HG03558 (cell line): ENCODE data around the gene KIAA1671.

ENCODE experiments used
- ATAC-seq: cut with Tn5 transposase; IDR thresholded peaks from one replicate; pipeline ENCODE4 v1.9.1; 2021; ENCODE audit warnings: moderate number of reproducible peaks; ENCODE audit not compliant: unreplicated experiment; ENCODE audit errors: extremely low read depth

KIAA1671 gene

DNA sequence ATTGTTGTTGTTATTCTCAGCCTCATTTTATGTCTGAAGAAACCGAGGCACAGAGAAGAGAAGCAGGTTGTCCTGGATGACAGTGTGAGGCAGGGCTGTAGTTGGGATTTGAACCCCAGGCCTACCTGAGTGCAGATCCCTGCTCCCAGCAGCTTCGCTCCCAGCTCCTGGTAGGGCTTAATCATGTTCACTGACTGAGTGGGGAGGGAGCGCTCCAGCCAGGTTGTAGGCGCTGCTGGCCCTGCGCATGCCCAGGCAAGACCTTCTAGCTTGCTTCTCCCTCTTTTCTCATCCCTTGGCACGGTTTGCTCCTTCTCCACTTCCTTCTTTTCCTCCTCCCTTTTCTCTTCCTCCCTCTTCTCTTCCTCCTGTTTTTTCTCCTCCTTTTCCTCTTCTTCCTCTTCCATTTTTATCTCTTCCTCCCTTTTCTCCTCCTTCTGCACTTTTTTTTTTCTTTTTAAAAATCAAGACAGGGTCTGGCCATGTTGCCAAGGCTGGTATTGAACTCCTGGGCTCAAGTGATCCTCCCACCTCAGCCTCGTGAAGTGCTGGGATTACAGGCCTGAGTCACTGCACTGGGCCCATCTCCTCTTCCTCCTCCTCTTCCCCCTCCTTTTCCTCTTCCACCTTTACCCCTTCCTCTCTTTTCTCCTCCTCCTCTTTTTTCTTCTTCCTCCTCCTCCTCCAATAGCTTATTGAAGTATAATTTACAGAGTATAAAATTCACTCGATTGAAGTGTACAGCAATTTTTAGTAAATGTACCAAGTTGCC is 109.3 kb downstream of the KIAA1671 start:
- ATAC-seq = no peak

GRCh38 chr22:25062386-25063085 is 110.0 kb downstream of the KIAA1671 start:
- no peak for ATAC-seq

GRCh38 chr22:25064894-25065560 is 112.5 kb downstream of the KIAA1671 start:
- ATAC-seq = no peak

DNA sequence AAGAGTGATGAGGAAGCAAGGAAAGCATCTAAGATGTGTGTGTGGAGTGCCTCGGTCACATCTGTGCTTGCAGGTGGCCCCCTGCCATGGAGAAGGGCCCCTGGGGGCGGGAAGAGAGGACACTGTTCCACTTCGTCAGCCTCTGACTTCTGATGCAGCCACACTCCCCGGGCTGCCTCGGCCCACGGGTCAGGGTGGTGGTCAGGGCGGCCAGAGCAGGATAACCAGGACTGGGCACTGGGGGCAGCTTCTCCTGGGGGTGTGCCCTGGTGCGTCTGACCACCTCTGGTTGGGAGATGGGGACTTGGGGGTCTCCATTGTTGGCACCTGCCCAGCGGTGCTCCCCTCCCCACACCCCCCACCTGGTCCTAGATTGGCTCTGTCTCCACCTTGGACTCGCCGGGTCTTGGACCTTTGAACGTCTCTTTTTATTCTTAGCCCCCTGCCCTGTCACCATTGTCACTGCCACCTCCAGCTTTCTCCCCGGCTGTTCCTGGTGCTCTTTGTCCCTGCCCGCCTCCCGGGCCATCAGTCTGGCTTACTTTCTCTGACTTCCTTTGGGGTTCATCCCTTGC is 114.4 kb downstream of the KIAA1671 start:
- ATAC-seq = no peak

DNA sequence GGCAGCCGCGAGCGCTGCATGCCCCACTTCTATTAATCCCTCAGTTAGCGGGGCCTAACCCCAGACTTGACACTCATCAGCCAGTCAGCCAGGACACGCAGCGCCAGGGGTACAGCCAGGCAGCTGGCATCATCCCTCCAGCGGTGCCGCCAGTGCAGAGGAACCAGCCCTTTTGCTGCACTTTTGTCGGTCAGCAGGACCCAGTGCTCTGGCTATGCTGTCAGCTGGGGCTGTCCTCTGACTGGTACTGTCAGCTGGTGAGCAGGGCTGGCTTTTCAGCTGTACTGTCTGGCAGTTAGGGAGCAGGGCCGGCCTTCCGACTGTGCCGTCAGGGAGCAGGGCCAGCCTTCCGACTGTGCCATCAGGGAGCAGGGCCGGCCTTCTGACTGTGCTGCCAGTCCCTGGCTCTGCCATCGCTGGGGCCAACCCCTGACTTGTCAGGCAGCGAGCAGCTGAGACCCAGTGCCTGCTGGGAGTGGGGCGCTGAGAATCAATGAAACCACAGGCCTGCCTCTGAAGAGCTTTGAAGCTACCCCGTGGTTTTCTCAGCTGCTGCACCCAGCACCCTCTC is 115.4 kb downstream of the KIAA1671 start:
- ATAC-seq = no peak

DNA sequence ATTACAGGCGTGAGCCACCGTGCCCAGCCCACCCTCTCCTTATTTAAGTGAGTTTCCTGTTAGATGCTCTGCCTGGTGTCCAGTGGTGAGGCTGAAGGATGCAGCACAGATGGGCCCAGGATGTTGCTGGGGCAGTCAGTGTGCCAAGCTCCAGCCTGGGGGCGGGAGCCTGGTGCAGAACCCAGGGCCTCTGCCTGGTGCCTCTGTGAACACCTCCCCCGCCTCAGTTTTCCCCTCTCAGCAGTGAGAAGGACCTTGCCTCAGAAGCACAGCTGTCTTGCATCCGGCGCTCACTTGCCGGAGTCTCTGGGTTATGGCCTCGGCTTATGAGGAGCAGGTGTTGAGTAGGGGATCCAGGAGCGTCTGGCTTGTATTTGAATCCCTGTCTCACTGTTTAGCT is 116.2 kb downstream of the KIAA1671 start:
- no peak for ATAC-seq

DNA sequence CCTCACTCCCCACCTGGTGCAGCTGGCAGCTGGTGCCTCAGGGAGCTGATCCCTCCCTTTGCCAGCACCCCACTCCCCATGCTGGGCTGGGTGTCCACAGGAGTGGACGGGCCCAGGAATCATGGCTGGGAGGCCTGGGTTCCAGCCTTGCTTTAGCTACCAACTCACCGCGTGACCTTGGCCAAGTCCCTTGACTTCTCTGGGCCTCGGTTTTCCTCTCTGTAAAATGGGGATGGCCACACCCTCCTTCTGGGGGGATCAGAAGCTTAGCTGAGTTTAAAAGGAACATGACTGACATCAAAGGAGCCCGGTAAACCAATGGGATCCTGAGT is 116.9 kb downstream of the KIAA1671 start:
- no peak for ATAC-seq

DNA sequence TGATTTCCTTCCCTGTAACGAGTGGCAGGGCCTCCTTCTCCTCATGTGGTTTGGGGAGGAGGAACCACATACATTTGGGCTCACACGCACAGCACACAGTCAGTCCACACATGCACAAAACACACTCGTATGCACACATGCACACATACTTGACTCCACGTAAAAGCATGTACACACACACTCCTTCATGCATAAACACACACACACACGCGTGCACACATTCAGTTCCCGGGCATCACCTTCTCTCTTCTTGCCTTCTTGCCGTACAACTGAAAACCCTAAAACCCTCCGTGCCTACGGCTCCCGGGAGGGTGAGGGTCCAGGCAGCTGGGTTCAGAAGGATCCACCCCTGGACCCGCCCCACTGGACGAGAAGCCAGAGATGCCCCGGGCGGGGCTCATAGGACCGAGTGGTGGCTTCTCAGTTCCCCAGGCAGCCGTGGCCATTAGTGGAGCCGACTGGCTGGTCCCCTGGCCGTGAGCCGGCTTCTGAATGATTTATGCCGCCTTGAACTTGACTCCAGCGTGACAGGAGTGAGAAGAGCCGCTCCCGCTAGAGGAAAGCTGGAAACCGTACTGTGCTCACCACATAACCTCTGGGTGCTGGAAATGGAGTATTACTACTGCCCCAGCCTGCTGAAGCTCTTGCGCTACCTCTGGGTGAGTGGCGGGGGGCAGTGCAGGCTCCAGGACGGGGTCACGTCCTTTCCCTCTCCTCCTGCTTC is 117.4 kb downstream of the KIAA1671 start:
- no peak for ATAC-seq

- no peak for ATAC-seq
These were observed 118.4 kb downstream of the KIAA1671 start for GRCh38 chr22:25070956-25071355.

- no peak for ATAC-seq
These were observed 119.2 kb downstream of the KIAA1671 start for GRCh38 chr22:25071720-25072119.

- no peak for ATAC-seq
These were observed 119.9 kb downstream of the KIAA1671 start for GRCh38 chr22:25072406-25072805.

DNA sequence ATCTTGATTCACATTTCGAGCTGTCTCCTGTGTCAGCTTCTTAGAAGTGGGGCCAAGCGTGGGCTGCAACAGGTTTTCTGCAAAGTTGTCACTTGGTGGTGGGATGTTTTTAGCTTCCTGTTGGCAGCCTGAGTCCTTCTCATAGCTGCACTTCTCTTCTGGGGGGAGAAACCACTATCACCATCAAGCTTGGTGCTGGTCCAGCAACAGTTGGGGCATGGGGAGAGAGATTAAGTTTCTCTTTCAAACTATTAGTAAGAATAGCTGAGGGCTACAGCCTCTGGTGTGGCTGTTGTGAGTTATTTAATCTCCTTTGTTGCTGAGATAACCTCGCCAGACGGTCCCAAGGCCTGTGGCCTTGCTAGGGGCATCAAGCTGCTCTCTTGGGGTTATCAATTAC is 123.8 kb downstream of the KIAA1671 start:
- no peak for ATAC-seq

GRCh38 chr22:25077056-25077455 is 124.5 kb downstream of the KIAA1671 start:
- ATAC-seq = no peak

DNA sequence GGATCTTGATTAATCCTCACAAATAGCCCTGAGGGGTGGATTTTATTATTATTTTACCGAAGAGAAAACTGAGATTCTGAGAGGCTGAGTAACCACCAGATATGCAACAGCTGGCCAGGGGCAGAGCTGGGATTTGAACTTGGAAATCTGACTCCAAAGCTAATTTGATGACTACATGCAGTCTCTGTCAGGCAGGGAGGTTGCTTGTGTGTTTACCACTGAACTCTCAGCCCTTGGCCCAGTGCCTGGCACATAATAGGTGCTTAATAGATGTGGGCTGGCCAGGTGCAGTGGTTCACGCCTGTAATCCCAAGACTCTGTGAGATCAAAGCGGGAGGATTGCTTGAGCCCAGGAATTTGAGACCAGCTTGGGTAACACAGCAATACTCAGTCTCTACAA is 125.4 kb downstream of the KIAA1671 start:
- ATAC-seq = no peak

DNA sequence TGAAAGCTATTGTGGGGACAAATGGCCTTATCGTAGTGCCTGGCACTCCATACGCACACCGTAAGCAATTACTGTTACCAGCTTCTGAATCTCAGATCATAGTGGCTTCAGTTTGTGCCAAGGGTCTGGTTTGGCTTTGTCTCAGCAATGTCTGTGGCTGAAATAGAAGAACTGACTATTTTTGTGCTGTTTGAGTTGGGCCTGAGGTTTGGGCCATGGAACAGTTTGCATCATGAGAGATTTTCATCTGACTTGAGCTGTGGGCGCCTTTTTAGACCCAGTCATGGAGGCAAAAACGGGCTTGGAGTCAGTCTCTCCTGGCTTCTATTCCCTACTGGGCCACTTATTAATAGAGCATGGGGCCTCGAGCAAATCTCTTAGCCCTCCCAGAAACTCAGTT is 126.1 kb downstream of the KIAA1671 start:
- ATAC-seq = no peak

GRCh38 chr22:25080855-25081254 is 128.3 kb downstream of the KIAA1671 start:
- no peak for ATAC-seq

DNA sequence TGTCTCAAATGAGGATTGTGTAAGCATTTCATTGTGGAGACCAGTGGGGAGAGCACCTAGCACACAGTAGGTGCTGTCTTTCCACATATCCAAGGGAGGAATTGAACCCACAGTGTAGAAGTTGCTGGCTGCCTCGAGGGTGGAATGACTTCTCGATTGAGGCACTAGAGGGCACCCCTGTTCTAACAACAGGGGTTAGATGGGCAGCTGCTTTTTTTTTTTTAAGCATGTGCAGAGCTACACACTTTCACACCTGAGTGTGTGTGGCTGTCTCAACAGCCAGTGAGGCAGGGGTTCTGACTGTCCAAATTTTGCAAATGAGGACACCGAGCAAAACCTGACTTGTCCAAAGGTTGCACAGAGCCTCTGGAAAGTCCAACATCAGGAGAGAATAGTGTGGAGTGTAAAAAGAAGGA is 128.9 kb downstream of the KIAA1671 start:
- ATAC-seq = no peak

GRCh38 chr22:25082096-25082495 is 129.6 kb downstream of the KIAA1671 start:
- ATAC-seq = no peak

GRCh38 chr22:25083056-25083806 is 130.7 kb downstream of the KIAA1671 start:
- no peak for ATAC-seq
